H9 (cell line): ENCODE results near the gene HOXA4. TPM values are rescaled to one million over a fixed set of nuclear protein-coding genes. Genes with fewer than 3 reads are reported as not detected.

ENCODE experiments used
- DNase-seq: peaks from one replicate; pipeline ENCODE4 v3.0.0-alpha.2; 2017
- H2AFZ ChIP-seq: one replicate; pipeline ENCODE4 v1.6.1; 2013; ENCODE audit warnings: mild to moderate bottlenecking, low read length, control low read depth, moderate library complexity
- H2AK5ac ChIP-seq: 2 replicates; pipeline ENCODE4 v1.6.1; 2013; ENCODE audit warnings: low read length, control low read depth, mixed read lengths; ENCODE audit not compliant: insufficient read length
- H2BK120ac ChIP-seq: one replicate; pipeline ENCODE4 v1.6.1; 2013; ENCODE audit warnings: low read depth, mild to moderate bottlenecking, low read length, control low read depth, inconsistent platforms; ENCODE audit not compliant: poor library complexity, severe bottlenecking
- H2BK12ac ChIP-seq: 2 replicates; pipeline ENCODE4 v1.6.1; 2013; ENCODE audit warnings: low read length, control low read depth, mixed read lengths, low read depth; ENCODE audit not compliant: insufficient read length
- H2BK15ac ChIP-seq: 2 replicates; pipeline ENCODE4 v1.6.1; 2013; ENCODE audit warnings: low read depth, low read length, control low read depth
- H2BK20ac ChIP-seq: one replicate; pipeline ENCODE4 v1.6.1; 2013; ENCODE audit warnings: low read depth, mild to moderate bottlenecking, low read length, control low read depth, inconsistent platforms; ENCODE audit not compliant: poor library complexity, severe bottlenecking
- H2BK5ac ChIP-seq: 2 replicates; pipeline ENCODE4 v1.6.1; 2013; ENCODE audit warnings: low read length, control low read depth, mixed read lengths; ENCODE audit not compliant: insufficient read length
- H3K14ac ChIP-seq: 2 replicates; pipeline ENCODE4 v1.6.1; 2013; ENCODE audit warnings: low read length, control low read depth; ENCODE audit not compliant: insufficient read depth
- H3K18ac ChIP-seq: 2 replicates; pipeline ENCODE4 v1.6.1; 2013; ENCODE audit warnings: low read depth, mild to moderate bottlenecking, mixed read lengths, low read length, control low read depth; ENCODE audit not compliant: insufficient read length
- H3K23ac ChIP-seq: 2 replicates; pipeline ENCODE4 v1.6.1; 2013; ENCODE audit warnings: low read length, control low read depth, mixed read lengths, low read depth; ENCODE audit not compliant: insufficient read length
- H3K23me2 ChIP-seq: 2 replicates; pipeline ENCODE4 v1.6.1; 2013; ENCODE audit warnings: low read depth, mild to moderate bottlenecking, mixed read lengths, low read length, control low read depth; ENCODE audit not compliant: insufficient read length, poor library complexity, severe bottlenecking
- H3K27ac ChIP-seq: 2 replicates; pipeline ENCODE4 v1.5.1; 2013; ENCODE audit warnings: low read length, control low read depth, mixed read lengths, low read depth; ENCODE audit not compliant: insufficient read length
- H3K27me3 ChIP-seq: 2 replicates; pipeline ENCODE4 v1.6.1; 2013; ENCODE audit warnings: low read length, control low read depth, inconsistent platforms; ENCODE audit not compliant: insufficient read depth
- H3K4ac ChIP-seq: 2 replicates; pipeline ENCODE4 v1.6.1; 2013; ENCODE audit warnings: low read depth, mild to moderate bottlenecking, control low read depth, inconsistent platforms, low read length, moderate library complexity
- H3K4me1 ChIP-seq: 2 replicates; pipeline ENCODE4 v1.6.1; 2013; ENCODE audit warnings: low read length, control low read depth, inconsistent platforms; ENCODE audit not compliant: insufficient read depth
- H3K4me2 ChIP-seq: 2 replicates; pipeline ENCODE4 v1.6.1; 2013; ENCODE audit warnings: low read length, control low read depth, mixed read lengths; ENCODE audit not compliant: insufficient read length, insufficient read depth
- H3K56ac ChIP-seq: 2 replicates; pipeline ENCODE4 v1.6.1; 2013; ENCODE audit warnings: low read depth, mild to moderate bottlenecking, mixed read lengths, low read length, control low read depth; ENCODE audit not compliant: insufficient read length
- H3K79me1 ChIP-seq: 2 replicates; pipeline ENCODE4 v1.6.1; 2013; ENCODE audit warnings: low read depth, mild to moderate bottlenecking, moderate library complexity, low read length, control low read depth, inconsistent platforms; ENCODE audit not compliant: insufficient read depth, poor library complexity, severe bottlenecking
- H3K79me2 ChIP-seq: 2 replicates; pipeline ENCODE4 v1.6.1; 2013; ENCODE audit warnings: low read length, control low read depth, inconsistent platforms; ENCODE audit not compliant: insufficient read depth
- H3K9ac ChIP-seq: 2 replicates; pipeline ENCODE4 v1.6.1; 2013; ENCODE audit warnings: low read length, control low read depth, mixed read lengths; ENCODE audit not compliant: insufficient read length; ENCODE audit errors: extremely low read depth
- H3K9me3 ChIP-seq: one replicate; pipeline ENCODE4 v1.6.1; 2013; ENCODE audit warnings: low read depth, low read length, inconsistent platforms; ENCODE audit not compliant: control insufficient read depth
- H3T11ph ChIP-seq: one replicate; pipeline ENCODE4 v1.6.1; 2013; ENCODE audit warnings: mild to moderate bottlenecking, low read length, control low read depth, inconsistent platforms
- H4K20me1 ChIP-seq: one replicate; pipeline ENCODE4 v1.6.1; 2013; ENCODE audit not compliant: control insufficient read depth, insufficient read length, insufficient read depth
- H4K5ac ChIP-seq: 2 replicates; pipeline ENCODE4 v1.6.1; 2013; ENCODE audit warnings: low read depth, mild to moderate bottlenecking, mixed read lengths, low read length, control low read depth; ENCODE audit not compliant: insufficient read length
- H4K8ac ChIP-seq: replicated peaks from 2 replicates; pipeline ENCODE4 v1.6.1; 2013; ENCODE audit warnings: low read length, control low read depth, mixed read lengths, low read depth; ENCODE audit not compliant: insufficient read length
- H4K91ac ChIP-seq: 2 replicates; pipeline ENCODE4 v1.6.1; 2013; ENCODE audit warnings: low read depth, mild to moderate bottlenecking, moderate library complexity, mixed read lengths, low read length, control low read depth; ENCODE audit not compliant: insufficient read length
- H3K27ac Mint-ChIP-seq, 3 experiments: 2 replicates in 2 of 3; 3 replicates in 1 of 3; pipeline ENCODE4 v1.8.0; 2020 to 2021; ENCODE audit warnings: mixed read lengths in 3 of 3, mild to moderate bottlenecking in 1 of 3, moderate library complexity in 1 of 3
- H3K27me3 Mint-ChIP-seq: 2 replicates; pipeline ENCODE4 v1.8.0; 2021; ENCODE audit warnings: low read depth, mild to moderate bottlenecking, moderate library complexity, mixed read lengths
- H3K36me3 Mint-ChIP-seq, 3 experiments: 2 replicates in 2 of 3; 3 replicates in 1 of 3; pipeline ENCODE4 v1.8.0; 2020 to 2021; ENCODE audit warnings: low read depth in 3 of 3, mixed read lengths in 3 of 3; ENCODE audit not compliant: insufficient read depth in 1 of 3
- H3K4me1 Mint-ChIP-seq, 2 experiments: 2 replicates each; pipeline ENCODE4 v1.8.0; 2020; ENCODE audit warnings: mixed read lengths in 2 of 2
- H3K4me3 Mint-ChIP-seq, 2 experiments: 2 replicates in 1 of 2; 3 replicates in 1 of 2; pipeline ENCODE4 v1.8.0; 2020 to 2021; ENCODE audit warnings: mild to moderate bottlenecking in 2 of 2, mixed read lengths in 2 of 2, moderate library complexity in 1 of 2
- H3K9me3 Mint-ChIP-seq, 2 experiments: 2 replicates in 1 of 2; 3 replicates in 1 of 2; pipeline ENCODE4 v1.8.0; 2020; ENCODE audit warnings: mild to moderate bottlenecking in 2 of 2, mixed read lengths in 2 of 2, moderate library complexity in 1 of 2
- CTCF ChIP-seq: fragments of 200-600 bp; sonication (generic); conservative IDR thresholded peaks from 3 replicates; pipeline ENCODE4 v1.8.0; 2021; ENCODE audit warnings: antibody characterized with exemption, mild to moderate bottlenecking
- WGBS: extraction: QIAGEN DNeasy Blood & Tissue Kit; methylation state at CpG from one replicate; pipeline ENCODE4 v1.1.7; 2013; ENCODE audit warnings: missing lambda C conversion rate, low lambda C conversion rate, mixed read lengths; ENCODE audit not compliant: insufficient read length; ENCODE audit errors: extremely low coverage; 5-methylcytosine and 5-hydroxymethylcytosine counted together
- total RNA-seq: library from RNA; stranded (reverse); gene quantifications from 2 replicates; pipeline ENCODE4 v1.2.1, GENCODE V29; 2021

The HOXA4 gene
- total RNA-seq, 1 experiment from 2014 or later: not detected

GRCh38 chr7:27156508-27156898 is 25.9 kb upstream of the HOXA4 start, which contains the start of gene HOXA7:
HOXA7 (minus strand) TSS chr7:27156675; CDS start chr7:27156545, 130 bp downstream.
- H3K9me3 Mint-ChIP-seq: peaks cover 16 to 26% of the 10 kb centered on the region in 2 experiments
- no peak within 1 kb of the TSS for H3K23ac ChIP-seq
- H2BK12ac ChIP-seq: no peak within 1 kb of the TSS
- no peak within 1 kb of the TSS for H2BK5ac ChIP-seq
- H3K79me1 ChIP-seq: no peaks in the 10 kb centered on the region
- H3K79me2 ChIP-seq: no peaks in the 10 kb centered on the region
- no peak within 1 kb of the TSS for H3K18ac ChIP-seq
- no peak within 1 kb of the TSS for H4K91ac ChIP-seq
- no peak for TF ChIP-seq CTCF
- H3K27me3 Mint-ChIP-seq: peaks cover 99% of the 10 kb centered on the region
- H3K27me3 ChIP-seq: peaks cover 97% of the 10 kb centered on the region
- no peaks in the 10 kb centered on the region for H3K9me3 ChIP-seq
- peaks cover 4 to 13% of the 10 kb centered on the region in 2 experiments for H3K4me1 Mint-ChIP-seq
- H2BK15ac ChIP-seq: no peak within 1 kb of the TSS
- no peak within 1 kb of the TSS for H3K9ac ChIP-seq
- H3K4me1 ChIP-seq: no peaks in the 10 kb centered on the region
- peak within 1 kb of the TSS; percentile 60 for H3K4me2 ChIP-seq
- H3T11ph ChIP-seq: no peak within 1 kb of the TSS
- H4K20me1 ChIP-seq: no peaks in the 10 kb centered on the region
- H3K4me3 Mint-ChIP-seq: peak within 1 kb of the TSS; percentile 59 to 78
- H4K5ac ChIP-seq: no peak within 1 kb of the TSS
- H3K14ac ChIP-seq: no peak within 1 kb of the TSS
- no peaks in the 10 kb centered on the region for H3K23me2 ChIP-seq
- no peak within 1 kb of the TSS for H2BK20ac ChIP-seq
- peak within 1 kb of the TSS; percentile 66 for H2AFZ ChIP-seq
- H3K56ac ChIP-seq: no peak within 1 kb of the TSS
- H3K4ac ChIP-seq: no peak within 1 kb of the TSS
- peak; percentile 80 for DNase-seq
- no peak within 1 kb of the TSS; a peak in 1 of 7 replicates for H3K27ac Mint-ChIP-seq
- no peak within 1 kb of the TSS for H2AK5ac ChIP-seq
- H3K27ac ChIP-seq: no peak within 1 kb of the TSS
- H2BK120ac ChIP-seq: no peak within 1 kb of the TSS
- H4K8ac ChIP-seq: no peak within 1 kb of the TSS
- WGBS: no CpG with 5 or more reads among the region's 33 CpGs
- peaks cover 0 to 6% (median 0%) of the 10 kb centered on the region in 3 experiments; a peak in 3 of 7 replicates for H3K36me3 Mint-ChIP-seq
